Heart left ventricle (tissue), 13 donors: ENCODE data around the gene KCNAB1.

Experiments
- CTCF ChIP-seq, 12 donors: fragments of 200-600 bp; sonication (generic) in 4 of 12; IDR thresholded peaks; one replicate each; pipeline versions ENCODE4 v1.5.0 to v1.8.0; 2018 to 2022; ENCODE audit warnings: antibody characterized with exemption in 12 of 12, mild to moderate bottlenecking in 5 of 12
- POLR2A ChIP-seq, 2 donors: fragments of 450-650 bp; IDR thresholded peaks; one replicate each; pipeline ENCODE4 v1.6.1; 2017; ENCODE audit warnings: antibody characterized with exemption in 2 of 2, mild to moderate bottlenecking in 2 of 2, moderate library complexity in 2 of 2
- donor health status: ischemic (EF 13 %, LVEDD 7.1; RV severe dilation, severe dysfunction).
- donor health status: DM: no; HTN: yes; CAD: no.
- donor health status: DM: no; HTN: no; CAD: no.
- donor health status: ischemic (EF 25% LVEDD 6.9; RV normal size, moderate dysfunction).
- donor health status: ischemic (EF 25% LVEDD 5.7; RV mildly dilated, moderate dysfunction).
- donor health status: ischemic (EF 35%, LVEDD 5.7; RV mildly dilated, moderate dysfunction).
- donor health status: nonischemic (EF 11% LVEDD 7.7; RV severe dilation, severe dysfunction).
- donor health status: DM: yes; HTN: yes; CAD: no.
- donor health status: PGD.
- donor health status: ischemic (EF 29% LVEDD 5.4; RV normal size, mild dysfunction).
- donor health status: nonischemic (EF 23%, LVEDD 6.1; RV moderate dilation, normal function).

GRCh38 chr3:156148345-156148945 lies 28.1 kb downstream of the KCNAB1 start:
- TF ChIP-seq CTCF (IDR thresholded peaks at IDR 0.05) (no peak), POLR2A (IDR thresholded peaks at IDR 0.05) (no peak)
